IPS-18a (cell line): ENCODE measurements around the gene LCN9.

Source experiments
- H3K27ac ChIP-seq: one replicate; pipeline ENCODE4 v1.5.1; 2013; ENCODE audit warnings: low read length
- H3K27me3 ChIP-seq: one replicate; pipeline ENCODE4 v1.6.1; 2013; ENCODE audit warnings: mild to moderate bottlenecking, low read length; ENCODE audit not compliant: control insufficient read depth, insufficient read depth
- H3K36me3 ChIP-seq: one replicate; pipeline ENCODE4 v1.6.1; 2013; ENCODE audit warnings: low read depth, low read length; ENCODE audit not compliant: control insufficient read depth
- H3K4me1 ChIP-seq: one replicate; pipeline ENCODE4 v1.6.1; 2013; ENCODE audit warnings: low read depth, low read length; ENCODE audit not compliant: control insufficient read depth
- H3K4me3 ChIP-seq: one replicate; pipeline ENCODE4 v1.5.1; 2013; ENCODE audit warnings: low read length
- H3K9ac ChIP-seq: one replicate; pipeline ENCODE4 v1.6.1; 2013; ENCODE audit warnings: mild to moderate bottlenecking, low read length, moderate library complexity
- H3K9me3 ChIP-seq: one replicate; pipeline ENCODE4 v1.6.1; 2013; ENCODE audit warnings: low read depth, low read length; ENCODE audit not compliant: control insufficient read depth

The LCN9 gene

GRCh38 chr9:135677641-135678168 lies 14.6 kb downstream of the LCN9 start:
- H3K9me3 ChIP-seq, result no peaks in the 10 kb centered on the region
- no peak overlapping the region for H3K27ac ChIP-seq
- H3K27me3 ChIP-seq, result no peaks in the 10 kb centered on the region
- H3K36me3 ChIP-seq, result no peaks in the 10 kb centered on the region
- H3K4me1 ChIP-seq, result no peaks in the 10 kb centered on the region
- no peak overlapping the region for H3K9ac ChIP-seq
- H3K4me3 ChIP-seq, result no peak overlapping the region

DNA sequence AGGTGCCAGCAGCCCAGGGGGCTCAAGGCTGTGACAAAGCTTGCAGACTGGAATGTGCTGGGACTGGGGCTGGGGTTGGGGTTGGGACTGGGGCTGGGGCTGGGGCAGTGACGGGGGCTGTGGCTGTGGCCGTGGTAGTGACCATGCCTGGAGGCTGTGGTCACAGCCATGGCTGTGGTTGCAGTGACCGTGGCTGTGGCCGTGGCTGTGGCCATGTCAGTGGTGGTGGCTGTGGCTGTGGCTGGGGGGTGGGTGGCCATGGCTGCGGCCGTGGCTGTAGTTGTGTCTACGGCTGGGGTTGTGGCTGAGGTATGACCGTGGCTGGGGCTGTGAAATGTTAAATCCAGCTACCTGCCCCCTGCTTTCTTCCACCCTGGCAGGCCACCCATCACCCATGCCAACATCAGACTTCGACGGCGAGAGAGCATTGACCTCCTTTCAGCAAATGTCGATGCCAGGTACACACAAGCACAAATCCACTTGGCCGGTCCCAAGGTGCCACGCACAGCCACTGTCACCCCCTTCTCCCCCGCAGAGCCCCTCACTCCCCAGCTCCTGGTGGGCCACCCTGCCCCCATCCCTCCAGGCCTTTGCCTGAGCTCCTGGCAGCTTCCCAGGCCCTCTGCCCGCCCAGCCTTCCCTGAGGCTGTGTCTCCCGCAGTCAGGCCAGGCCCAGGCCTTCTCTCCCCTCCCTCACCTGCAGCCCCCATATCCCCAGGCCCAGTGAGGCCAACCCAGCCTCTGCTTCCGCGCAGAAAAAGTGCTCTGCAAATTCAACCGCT lies 15.3 kb downstream of the LCN9 start:
- no peak overlapping the region for H3K9ac ChIP-seq
- H3K36me3 ChIP-seq, result no peaks in the 10 kb centered on the region
- no peaks in the 10 kb centered on the region for H3K27me3 ChIP-seq
- H3K9me3 ChIP-seq, result no peaks in the 10 kb centered on the region
- H3K27ac ChIP-seq, result no peak overlapping the region
- H3K4me3 ChIP-seq, result no peak overlapping the region
- no peaks in the 10 kb centered on the region for H3K4me1 ChIP-seq

GRCh38 chr9:135680056-135680455 lies 16.9 kb downstream of the LCN9 start:
- no peaks in the 10 kb centered on the region for H3K36me3 ChIP-seq
- no peak overlapping the region for H3K4me3 ChIP-seq
- no peaks in the 10 kb centered on the region for H3K27me3 ChIP-seq
- H3K4me1 ChIP-seq, result no peaks in the 10 kb centered on the region
- H3K9ac ChIP-seq, result no peak overlapping the region
- no peaks in the 10 kb centered on the region for H3K9me3 ChIP-seq
- no peak overlapping the region for H3K27ac ChIP-seq

DNA sequence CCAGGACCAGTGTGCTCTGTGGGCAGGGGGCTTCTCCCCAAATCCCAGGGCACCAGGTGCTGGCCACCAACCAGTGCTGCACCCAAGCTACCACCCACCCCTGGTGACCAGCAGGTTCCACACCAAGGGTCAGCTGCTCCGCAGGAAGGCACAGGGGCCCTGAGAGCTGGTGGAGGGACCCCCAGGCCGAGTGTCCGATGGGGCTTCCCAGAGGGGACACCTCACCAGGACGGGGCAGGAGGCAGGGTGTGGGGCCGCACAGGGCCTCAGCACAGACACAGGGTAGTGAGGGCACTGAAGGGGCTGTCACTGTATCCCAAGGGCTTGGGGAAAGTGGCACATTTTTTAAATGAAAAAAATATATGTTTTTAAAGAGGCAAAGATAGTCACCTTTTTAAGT lies 18.1 kb downstream of the LCN9 start:
- Histone ChIP-seq H3K36me3 (no peaks in the 10 kb centered on the region), H3K9me3 (no peaks in the 10 kb centered on the region), H3K4me1 (no peaks in the 10 kb centered on the region), H3K9ac (no peak overlapping the region), H3K27me3 (no peaks in the 10 kb centered on the region), H3K4me3 (no peak overlapping the region), H3K27ac (no peak overlapping the region)

DNA sequence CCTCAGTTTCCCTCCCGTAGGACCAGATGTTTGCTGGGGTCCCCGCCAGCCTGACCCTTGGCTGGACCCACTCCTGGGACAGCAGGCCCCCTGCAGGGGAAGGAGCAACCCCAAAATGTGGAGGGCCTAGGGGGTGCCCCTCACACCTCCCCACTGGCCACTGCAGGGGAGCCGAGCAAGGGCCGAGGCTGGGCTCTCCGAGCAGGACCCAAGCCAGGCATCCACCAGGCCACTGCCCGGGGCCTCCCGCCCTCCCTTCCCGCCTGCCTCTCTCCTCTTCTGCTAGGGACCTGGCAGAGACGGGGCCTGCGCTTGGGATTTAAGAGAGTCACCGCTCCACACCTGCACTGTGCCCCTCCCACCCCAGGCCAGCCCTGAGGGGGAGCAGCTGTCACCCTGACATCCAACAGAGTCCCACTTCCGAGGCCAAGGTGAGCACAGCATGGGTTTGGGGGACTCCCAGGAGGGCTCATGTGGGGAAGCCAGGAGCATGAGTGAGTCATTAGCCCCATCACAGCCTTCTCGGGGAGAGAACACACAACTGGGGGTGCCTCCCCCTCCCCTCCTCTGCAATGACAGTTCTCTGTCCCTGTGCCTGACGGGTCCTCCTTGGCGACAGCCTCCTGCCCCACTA lies 20.4 kb downstream of the LCN9 start:
- Histone ChIP-seq H3K27ac (no peak overlapping the region), H3K27me3 (no peaks in the 10 kb centered on the region), H3K4me1 (no peaks in the 10 kb centered on the region), H3K9me3 (no peaks in the 10 kb centered on the region), H3K4me3 (no peak overlapping the region), H3K9ac (no peak overlapping the region), H3K36me3 (no peaks in the 10 kb centered on the region)

- H3K36me3 ChIP-seq, result no peaks in the 10 kb centered on the region
- H3K9me3 ChIP-seq, result no peaks in the 10 kb centered on the region
- no peak overlapping the region for H3K4me3 ChIP-seq
- no peak overlapping the region for H3K27ac ChIP-seq
- no peaks in the 10 kb centered on the region for H3K4me1 ChIP-seq
- no peaks in the 10 kb centered on the region for H3K27me3 ChIP-seq
- H3K9ac ChIP-seq, result no peak overlapping the region
Observed at GRCh38 chr9:135684691-135685090, 21.6 kb downstream of the LCN9 start.

- H3K4me1 ChIP-seq, result no peaks in the 10 kb centered on the region
- no peaks in the 10 kb centered on the region for H3K27me3 ChIP-seq
- H3K27ac ChIP-seq, result no peak overlapping the region
- H3K9ac ChIP-seq, result no peak overlapping the region
- no peaks in the 10 kb centered on the region for H3K9me3 ChIP-seq
- H3K4me3 ChIP-seq, result no peak overlapping the region
- no peaks in the 10 kb centered on the region for H3K36me3 ChIP-seq
Observed at GRCh38 chr9:135687216-135687615, 24.1 kb downstream of the LCN9 start.

DNA sequence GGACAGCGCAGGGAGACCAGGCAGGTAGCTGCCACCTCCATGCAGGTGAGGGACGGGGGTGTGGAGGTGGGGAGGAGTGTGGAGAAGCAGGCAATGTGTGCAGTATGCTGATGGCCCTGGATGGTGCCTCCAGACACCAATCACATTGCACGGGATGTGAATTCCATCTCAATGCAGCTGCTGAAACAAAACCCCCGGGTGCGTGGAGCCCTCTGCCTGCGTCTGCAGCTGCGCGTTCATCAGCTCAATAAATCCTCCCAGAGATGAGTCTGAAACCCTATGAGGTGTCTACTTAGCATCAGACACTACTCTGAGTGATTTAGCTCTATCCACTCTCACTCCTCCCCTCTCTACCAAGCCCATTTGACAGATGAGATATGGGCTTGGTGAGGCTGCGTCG lies 25.9 kb downstream of the LCN9 start:
- no peak overlapping the region for H3K4me3 ChIP-seq
- no peak overlapping the region for H3K9ac ChIP-seq
- H3K4me1 ChIP-seq, result no peaks in the 10 kb centered on the region
- H3K27ac ChIP-seq, result no peak overlapping the region
- no peaks in the 10 kb centered on the region for H3K27me3 ChIP-seq
- H3K9me3 ChIP-seq, result no peaks in the 10 kb centered on the region
- no peaks in the 10 kb centered on the region for H3K36me3 ChIP-seq

DNA sequence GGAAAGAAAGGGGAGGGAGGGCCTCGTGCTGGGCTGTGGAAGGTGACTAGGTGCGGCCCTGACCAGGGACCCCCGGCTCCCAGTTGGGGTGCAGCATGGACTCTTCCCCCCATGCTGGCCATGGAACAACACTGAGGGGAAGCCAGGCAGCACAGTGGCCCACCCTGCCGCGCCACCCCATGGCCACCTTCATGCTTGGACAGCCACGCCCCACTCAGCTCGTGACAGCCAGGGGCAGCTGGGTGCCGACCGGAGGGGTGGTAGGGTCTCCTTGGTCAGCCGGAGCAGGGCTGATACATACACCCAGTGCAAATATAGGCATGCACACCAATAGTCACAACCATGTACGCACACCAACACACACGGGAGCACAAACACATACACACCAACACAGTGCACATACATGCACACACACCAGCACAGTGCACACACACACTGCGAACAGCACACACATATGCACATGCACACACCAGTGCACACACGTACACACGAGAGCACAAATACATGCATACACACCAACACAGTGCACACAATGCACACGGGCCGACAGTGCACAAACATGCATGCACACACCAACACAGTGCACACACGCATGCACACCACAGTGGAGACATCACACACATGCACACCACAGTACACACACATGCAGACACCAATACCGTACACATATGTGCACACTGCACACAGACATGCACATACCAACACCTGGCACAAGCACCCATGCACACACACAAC lies 27.9 kb downstream of the LCN9 start:
- no peaks in the 10 kb centered on the region for H3K4me1 ChIP-seq
- H3K4me3 ChIP-seq, result no peak overlapping the region
- no peaks in the 10 kb centered on the region for H3K36me3 ChIP-seq
- no peaks in the 10 kb centered on the region for H3K27me3 ChIP-seq
- H3K9me3 ChIP-seq, result no peaks in the 10 kb centered on the region
- no peak overlapping the region for H3K27ac ChIP-seq
- H3K9ac ChIP-seq, result no peak overlapping the region

GRCh38 chr9:135692410-135692809 lies 29.3 kb downstream of the LCN9 start:
- H3K4me1 ChIP-seq, result no peaks in the 10 kb centered on the region
- no peak overlapping the region for H3K4me3 ChIP-seq
- no peak overlapping the region for H3K27ac ChIP-seq
- no peaks in the 10 kb centered on the region for H3K9me3 ChIP-seq
- no peak overlapping the region for H3K9ac ChIP-seq
- H3K27me3 ChIP-seq, result no peaks in the 10 kb centered on the region
- no peaks in the 10 kb centered on the region for H3K36me3 ChIP-seq

- H3K27ac ChIP-seq, result no peak overlapping the region
- H3K9me3 ChIP-seq, result no peaks in the 10 kb centered on the region
- no peak overlapping the region for H3K9ac ChIP-seq
- H3K27me3 ChIP-seq, result no peaks in the 10 kb centered on the region
- H3K4me1 ChIP-seq, result no peaks in the 10 kb centered on the region
- H3K4me3 ChIP-seq, result no peak overlapping the region
- H3K36me3 ChIP-seq, result no peaks in the 10 kb centered on the region
Observed at GRCh38 chr9:135693265-135693664, 30.2 kb downstream of the LCN9 start.
